GM12892 (cell line): ENCODE results near the gene CCDC192.
"Not testable (repeated sequence)": the region's sequence is repeated elsewhere in the genome, so short reads cannot be mapped to it uniquely, and the experiment has no call there.

Experiments
- POLR2AphosphoS5 ChIP-seq: IDR thresholded peaks from 2 replicates; pipeline ENCODE4 v1.6.1; 2011; ENCODE audit warnings: low read depth, low read length, control low read depth
- TAF1 ChIP-seq: IDR thresholded peaks from 2 replicates; pipeline ENCODE4 v1.6.1; 2011; ENCODE audit warnings: low read depth, mild to moderate bottlenecking, control low read depth, low read length, borderline replicate concordance

DNA sequence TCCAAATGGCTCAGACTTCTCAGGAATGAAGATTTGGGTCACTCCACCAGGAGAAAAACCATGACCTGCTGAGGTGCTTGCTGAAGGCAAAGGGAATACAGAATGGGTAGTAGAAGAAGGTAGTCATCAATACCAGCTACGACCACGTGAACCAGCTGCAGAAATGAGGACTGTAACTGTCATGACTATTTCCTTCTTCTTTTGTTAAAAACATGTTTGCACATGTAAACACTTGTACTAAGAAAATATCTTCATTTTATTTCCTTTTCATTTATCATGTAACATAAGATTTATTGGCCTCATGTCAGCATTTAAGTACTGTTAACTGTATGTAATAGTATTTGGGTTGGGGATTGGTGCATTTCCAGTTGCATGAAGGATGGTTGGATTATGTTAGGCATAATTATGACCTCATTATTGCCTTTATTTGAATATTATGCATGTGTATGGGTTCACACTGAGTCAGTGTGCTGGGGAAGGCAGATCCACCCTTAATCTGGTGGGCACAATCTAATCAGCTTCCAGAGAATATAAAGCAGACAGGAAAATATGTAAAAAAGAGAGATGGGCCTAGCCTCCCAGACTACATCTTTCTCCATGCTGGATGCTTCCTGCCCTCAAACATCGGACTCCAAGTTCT, 23.4 kb upstream of the CCDC192 start:
- TF ChIP-seq TAF1, POLR2AphosphoS5: not testable (repeated sequence)
